Cortex of kidney (tissue), 1 donor: ENCODE measurements around the gene IFNG-AS1.

ENCODE experiments used
- DNase-seq: peaks from one replicate; lab custom pipeline; 2025; lab: John Stamatoyannopoulos, UW

The IFNG-AS1 gene

DNA sequence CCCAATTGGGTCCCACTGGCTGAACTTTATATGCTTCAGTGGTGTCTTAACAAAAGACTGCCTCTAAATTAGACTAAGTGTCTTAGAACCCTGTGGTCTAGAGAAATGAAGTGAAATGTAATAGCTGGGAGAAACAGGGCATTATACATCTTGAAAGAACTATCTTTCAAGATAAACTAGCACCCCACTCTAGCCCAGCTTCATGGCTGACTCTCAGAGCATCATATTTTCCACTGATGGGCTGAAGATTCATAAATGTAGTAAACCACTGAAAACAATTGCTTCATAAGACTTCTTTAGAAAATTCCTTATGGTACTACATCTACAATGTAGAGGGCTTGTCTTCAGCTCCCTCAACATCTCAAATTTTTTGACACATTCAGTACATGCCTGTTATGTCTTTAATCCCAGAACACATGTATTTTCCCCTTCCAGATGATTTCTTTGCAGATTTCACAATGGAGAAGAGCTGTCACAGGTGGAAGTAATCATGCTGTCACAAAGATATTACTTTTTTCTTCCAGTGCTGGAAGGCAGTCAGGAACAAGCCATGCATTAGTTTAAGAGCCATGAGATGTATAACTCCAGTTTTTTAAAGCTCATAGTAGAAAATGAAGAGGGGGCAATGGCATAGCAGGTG lies 48.5 kb downstream of the IFNG-AS1 start:
- no peak for DNase-seq

DNA sequence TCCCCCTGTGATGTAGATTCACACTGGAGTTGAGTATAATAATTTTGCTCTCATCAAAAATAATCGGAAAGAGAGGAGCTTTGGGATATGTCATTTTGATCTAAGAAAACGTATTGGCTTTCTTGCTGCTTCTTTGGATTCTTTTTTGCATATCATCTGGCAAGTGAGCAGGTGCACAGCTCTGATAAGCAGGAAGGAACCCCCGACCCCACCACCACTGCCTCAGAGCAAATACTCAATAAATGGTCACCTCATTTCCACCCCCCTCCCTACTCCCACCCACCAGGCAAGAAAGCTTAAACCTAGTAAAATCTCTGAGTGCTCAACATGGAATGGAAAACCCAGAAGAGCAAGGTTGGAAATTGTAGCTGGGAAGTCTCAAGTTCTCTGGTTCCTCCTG lies 49.4 kb downstream of the IFNG-AS1 start:
- no peak for DNase-seq

DNA sequence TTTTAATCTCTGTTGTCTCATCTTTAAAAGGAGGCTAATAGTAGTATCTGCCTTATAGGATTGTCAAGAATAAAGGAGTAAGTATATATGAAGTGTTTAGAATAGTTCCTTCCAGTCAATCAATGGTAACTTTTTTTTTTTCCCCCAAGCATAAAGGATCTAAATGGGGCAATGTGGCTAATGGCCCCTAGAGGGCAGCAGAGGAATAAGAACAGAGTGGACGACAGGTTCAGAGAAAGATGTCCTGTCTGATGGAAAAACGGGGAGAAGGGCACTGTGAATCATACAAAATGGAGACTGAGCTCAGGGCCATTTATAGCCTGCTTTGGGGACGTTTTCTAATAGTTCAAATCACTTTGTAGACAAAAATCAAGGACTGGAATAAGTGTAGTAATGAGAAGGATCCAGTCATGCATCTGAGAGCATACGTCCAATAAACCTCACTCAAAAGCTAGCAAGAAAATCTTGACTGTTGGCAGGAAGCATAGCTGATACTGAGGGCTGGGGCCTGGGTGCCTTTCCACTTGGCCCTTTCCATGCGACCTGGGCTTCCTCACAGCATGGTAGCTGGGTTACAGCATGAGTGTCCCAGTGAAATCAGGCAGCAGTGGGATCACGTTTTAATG lies 51.3 kb downstream of the IFNG-AS1 start:
- no peak for DNase-seq

DNA sequence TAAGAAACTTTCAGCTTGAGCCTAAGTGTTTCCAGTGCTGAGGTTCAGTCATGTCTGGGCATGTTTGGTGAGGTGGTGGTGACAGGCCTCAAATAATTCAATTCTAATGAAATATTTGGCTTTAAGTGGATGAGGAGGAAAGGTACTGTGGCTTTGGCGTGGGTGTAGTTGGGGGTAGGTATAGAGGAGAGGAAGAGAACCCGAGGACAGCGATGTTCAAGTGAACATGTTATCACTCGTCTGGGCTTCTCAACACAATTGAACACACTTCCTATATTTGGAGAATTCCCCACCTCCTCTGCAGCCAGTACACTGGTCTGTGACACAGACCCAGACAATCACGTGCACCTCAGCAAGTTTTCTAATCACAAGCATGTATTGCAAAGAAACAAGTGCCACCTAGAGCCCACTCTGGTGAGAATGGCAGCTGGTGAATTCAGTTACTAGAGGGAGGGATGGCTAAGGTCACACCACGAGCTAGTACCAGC lies 53.0 kb downstream of the IFNG-AS1 start:
- no peak for DNase-seq

DNA sequence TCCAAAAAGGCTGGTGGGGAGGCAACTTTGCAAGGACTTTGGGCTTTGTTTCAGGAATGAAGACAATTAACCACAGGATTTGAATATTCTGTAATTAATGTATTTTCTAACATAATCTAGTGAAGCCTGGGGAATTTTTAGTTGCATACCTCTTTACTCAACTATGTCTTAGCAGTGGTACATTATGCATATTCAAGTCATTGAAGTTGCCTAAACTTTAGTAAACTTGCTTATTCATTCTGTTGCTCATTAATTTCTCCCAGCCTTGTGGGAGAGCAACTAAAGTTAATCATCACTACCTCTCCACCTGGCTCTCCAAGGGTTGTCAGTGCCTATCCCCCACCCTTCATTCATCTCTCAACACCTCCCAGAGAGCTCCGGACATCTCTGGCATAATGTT lies 54.2 kb downstream of the IFNG-AS1 start:
- DNase-seq = no peak

DNA sequence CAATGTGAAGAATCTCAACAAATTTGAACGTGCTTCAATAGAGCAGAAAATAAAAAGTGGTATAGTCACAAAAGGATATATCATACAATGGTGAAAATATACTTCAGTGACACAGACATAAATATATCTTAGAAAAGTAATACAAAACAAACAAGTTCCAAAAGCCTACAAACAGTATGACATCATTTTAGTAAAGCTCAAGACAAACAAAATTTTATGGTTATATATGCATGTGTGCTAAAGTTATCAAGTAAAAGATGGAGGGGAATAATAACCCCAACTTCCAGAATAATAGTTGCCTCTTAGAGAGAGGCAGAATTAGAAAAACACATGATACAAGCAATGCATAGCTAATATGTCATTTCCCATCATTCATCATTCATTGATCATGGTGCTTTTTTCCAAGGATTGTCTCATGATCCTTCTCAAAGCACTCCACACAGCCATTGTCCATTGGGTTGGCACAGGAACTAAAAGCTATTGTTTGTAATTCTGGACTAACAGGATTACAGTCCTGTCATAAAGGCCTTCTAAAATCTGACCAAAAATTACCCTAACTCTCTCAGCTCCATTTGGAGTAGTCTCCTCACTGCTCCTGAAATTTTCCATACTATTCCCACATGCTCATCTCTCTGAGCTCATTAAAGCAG lies 59.5 kb downstream of the IFNG-AS1 start:
- no peak for DNase-seq

DNA sequence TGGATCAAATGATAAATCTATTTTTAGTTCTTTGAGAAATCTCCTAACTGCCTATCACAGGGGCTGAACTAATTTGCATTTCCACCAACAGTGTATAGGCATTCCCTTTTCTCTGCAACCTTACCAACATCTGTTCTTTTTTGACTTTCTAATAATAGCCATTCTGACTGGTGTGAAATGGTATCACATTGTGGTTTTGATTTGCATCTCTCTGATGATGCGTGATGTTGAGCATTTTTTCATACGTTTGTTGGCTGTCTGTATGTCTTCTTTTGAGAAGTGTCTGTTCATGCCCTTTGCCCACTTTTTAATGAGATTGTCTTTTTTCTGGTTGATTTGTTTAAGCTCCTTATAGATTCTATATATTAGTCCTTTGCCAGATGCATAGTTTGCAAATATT lies 67.1 kb downstream of the IFNG-AS1 start:
- DNase-seq = no peak

DNA sequence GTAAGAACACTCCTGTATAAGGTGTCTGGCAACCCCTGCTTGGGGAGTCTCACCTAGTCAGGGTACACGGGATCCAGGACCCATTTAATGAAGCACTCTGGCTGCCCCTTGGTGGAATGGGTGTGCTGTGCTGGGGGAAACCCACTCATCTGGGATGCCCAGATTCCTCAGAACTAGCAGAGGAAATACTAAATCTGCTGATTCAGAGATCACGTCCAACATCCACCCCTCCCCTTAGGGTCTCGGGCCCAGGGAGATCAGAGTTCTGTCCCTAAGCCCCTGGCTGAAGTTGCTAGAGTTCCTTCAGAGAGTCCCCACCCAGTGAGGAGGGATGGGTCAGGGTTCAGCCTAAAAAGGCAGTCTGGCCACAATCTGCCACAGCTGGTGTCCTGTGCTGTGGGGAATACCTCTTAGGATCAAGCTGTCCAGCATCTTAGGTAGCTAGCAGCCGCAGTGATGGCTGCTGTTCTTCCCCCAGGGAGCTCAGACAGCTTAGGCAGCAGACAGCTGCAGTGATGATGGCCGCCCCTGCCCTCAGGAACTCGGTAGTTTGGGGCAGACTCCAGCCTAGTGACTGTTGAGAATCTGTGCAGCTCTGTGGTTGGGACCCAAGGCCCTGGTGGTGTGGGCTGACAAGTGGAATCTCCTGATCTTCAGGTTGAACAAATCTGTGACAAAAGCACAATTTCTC lies 74.8 kb downstream of the IFNG-AS1 start:
- DNase-seq = no peak

DNA sequence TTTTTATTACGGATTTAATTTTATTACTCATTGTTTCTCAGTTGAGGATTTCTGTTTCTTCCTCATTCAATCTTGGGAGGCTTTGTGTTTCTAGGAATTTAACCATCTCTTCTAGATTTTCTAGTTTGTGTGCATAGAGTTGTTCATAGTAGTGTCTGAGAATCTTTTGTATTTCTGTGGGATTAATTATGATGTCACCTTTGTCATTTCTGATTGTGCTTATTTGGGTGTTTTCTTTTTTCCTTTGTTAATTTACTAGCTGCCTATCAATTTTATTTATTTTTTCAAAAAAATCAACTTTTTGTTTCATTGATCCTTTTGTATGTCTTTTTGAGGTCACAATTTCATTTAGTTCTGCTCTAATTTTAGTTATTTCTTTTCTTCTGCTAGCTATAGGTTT lies 75.9 kb downstream of the IFNG-AS1 start:
- DNase-seq = no peak

DNA sequence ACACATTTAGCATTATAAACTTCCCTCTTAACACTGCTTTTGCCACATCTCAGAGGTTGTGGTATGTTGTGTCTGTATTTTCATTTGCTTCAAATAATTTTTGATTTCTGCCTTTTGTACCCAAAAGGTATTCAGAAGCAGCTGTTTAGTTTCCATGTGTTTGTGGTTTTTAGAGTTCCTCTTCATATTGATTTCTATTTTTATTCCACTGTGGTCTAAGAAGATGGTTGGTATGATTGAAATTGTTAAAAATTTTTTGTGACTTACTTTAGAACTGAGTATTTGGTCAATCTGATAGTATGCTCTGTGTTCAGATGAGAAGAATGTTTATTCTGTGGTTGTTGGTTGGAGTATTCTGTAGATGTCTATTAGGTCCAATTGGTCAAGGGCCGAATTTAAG lies 76.4 kb downstream of the IFNG-AS1 start:
- no peak for DNase-seq

DNA sequence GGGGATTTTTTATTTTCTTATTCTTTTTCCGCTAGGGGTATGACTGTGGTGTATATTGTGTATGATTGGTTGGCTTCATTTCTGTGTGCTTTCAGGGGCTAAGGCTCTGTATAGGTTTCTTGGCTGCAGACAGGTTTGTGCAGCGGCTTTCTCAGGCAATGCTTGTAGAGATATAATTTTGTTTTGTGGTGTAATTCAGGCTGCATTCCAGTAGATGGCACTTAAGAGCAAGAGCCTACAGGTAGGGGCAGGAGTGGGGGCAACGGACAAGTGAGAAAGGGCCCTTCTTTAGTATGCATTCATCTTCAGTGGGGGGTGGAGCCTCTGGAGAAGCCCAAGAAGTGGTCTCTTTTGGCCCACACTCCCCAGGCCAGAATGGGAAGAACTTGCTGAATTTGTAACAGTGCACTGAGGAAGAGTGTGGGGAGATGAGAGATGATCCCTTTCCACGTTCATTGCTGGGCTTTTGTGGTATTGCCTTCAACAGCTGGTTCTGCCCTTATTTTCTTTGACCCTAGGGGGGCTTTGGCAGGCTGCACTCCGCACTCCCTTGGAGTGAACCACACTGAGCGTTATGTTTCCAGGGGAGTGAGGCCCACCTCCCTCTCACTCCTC lies 78.6 kb downstream of the IFNG-AS1 start:
- no peak for DNase-seq

DNA sequence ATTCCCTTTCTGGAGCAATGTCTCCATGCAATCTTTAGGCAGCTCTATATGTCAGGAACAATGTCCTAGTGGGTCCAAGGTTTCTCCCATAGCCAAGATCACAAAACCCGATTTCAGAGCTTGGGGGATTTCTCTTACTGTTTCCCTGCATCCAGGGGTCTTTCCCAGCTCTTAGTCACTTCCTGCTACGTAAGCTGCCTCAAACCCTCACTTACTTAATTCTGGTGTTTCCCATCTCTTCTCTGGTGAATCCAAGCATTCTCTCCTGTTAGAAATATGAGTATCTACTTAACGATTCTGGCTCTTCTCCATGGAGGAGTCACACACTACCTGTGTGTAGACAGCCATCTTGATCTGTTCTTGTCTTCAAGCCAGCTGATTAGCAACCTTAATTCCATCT lies 80.0 kb downstream of the IFNG-AS1 start:
- DNase-seq = no peak
